ENCODE data around the gene SERPINB7. TPM values are rescaled to one million over a fixed set of nuclear protein-coding genes. Genes with fewer than 3 reads are reported as not detected.
"Not testable (repeated sequence)": the region's sequence is repeated elsewhere in the genome, so short reads cannot be mapped to it uniquely, and the experiment has no call there.

The SERPINB7 gene
- total RNA-seq, 1 experiment from 2014 or later, result not detected

DNA sequence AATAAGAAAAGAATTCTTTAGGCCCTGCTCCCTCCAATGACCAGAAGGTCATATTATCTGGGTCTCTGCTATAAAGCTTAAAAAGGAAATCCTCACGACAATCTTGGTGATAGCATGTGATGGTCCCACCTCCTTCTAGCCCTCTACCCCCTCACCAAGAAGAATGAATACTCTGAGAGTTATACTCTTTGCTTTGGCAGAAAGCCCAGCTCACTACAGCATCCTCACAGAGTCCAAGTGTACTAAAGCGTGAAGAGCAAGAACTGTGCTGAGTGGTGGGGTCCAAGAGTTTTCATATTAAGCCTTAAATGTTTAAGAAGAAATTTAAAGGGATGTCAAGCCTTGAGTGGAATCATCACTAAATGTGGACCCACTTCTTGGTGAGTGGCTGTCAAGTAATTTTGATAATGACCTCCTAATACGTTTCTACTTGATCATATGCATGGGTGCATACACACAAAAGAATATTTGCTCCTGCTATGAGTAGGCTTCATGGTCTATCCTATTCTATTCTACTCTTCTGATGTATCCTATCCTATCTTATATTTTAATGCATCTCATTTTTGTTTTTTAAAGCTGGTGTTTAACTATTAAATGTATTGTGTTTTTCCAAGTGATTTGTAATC lies 16.5 kb upstream of the SERPINB7 start:
- Mint-ChIP-seq H3K27me3 (ENCODE audit: low read depth) (no peaks in the 10 kb centered on the region; the same call in 1 of the 2 replicates), H3K9me3 (peaks cover 23% of the 10 kb centered on the region in 2 experiments), H3K4me1 (no peaks in the 10 kb centered on the region), H3K36me3 (ENCODE audit: insufficient read depth in 1 of 3, low read depth in 3 of 3) (peaks cover 12 to 21% (median 13%) of the 10 kb centered on the region in 3 experiments), H3K27ac (no peak overlapping the region), H3K4me3 (no peak overlapping the region)
- no peak overlapping the region for H3K9ac ChIP-seq (ENCODE audit: extremely low read depth, insufficient read length, low read length)
- no peak overlapping the region for H4K5ac ChIP-seq (ENCODE audit: insufficient read length, low read depth, low read length)
- no peaks in the 10 kb centered on the region for H3K79me2 ChIP-seq (ENCODE audit: insufficient read depth, low read length)
- H4K20me1 ChIP-seq (ENCODE audit: control insufficient read depth, insufficient read depth, insufficient read length), result no peaks in the 10 kb centered on the region
- no peak overlapping the region for H3K18ac ChIP-seq (ENCODE audit: insufficient read length, low read depth, low read length)
- DNase-seq, result no peak
- H3K4me1 ChIP-seq (ENCODE audit: insufficient read depth, low read length), result no peaks in the 10 kb centered on the region
- H3K27ac ChIP-seq (ENCODE audit: insufficient read length, low read depth, low read length), result no peak overlapping the region
- no peak overlapping the region for H3K4me2 ChIP-seq (ENCODE audit: insufficient read depth, insufficient read length, low read length)
- H3K14ac ChIP-seq (ENCODE audit: insufficient read depth, low read length), result no peak overlapping the region
- TF ChIP-seq CTCF (conservative IDR thresholded peaks at IDR 0.05), result no peak
- no peak overlapping the region for H2AK5ac ChIP-seq (ENCODE audit: insufficient read length, low read length)
- WGBS (ENCODE audit: extremely low coverage, insufficient read length, low lambda C conversion rate), result no CpG with 5 or more reads among the region's 3 CpGs
- no peak overlapping the region for H3K4ac ChIP-seq (ENCODE audit: low read depth, low read length)
- H2BK12ac ChIP-seq (ENCODE audit: insufficient read length, low read depth, low read length), result no peak overlapping the region
- no peak overlapping the region for H2BK20ac ChIP-seq (ENCODE audit: low read depth, low read length, poor library complexity, severe bottlenecking)
- no peaks in the 10 kb centered on the region for H3K79me1 ChIP-seq (ENCODE audit: insufficient read depth, low read depth, low read length, poor library complexity, severe bottlenecking)
- H2BK15ac ChIP-seq (ENCODE audit: low read depth, low read length), result no peak overlapping the region
- no peak overlapping the region for H2AFZ ChIP-seq (ENCODE audit: low read length)
- H3K23me2 ChIP-seq (ENCODE audit: insufficient read length, low read depth, low read length, poor library complexity, severe bottlenecking), result no peaks in the 10 kb centered on the region
- H2BK120ac ChIP-seq (ENCODE audit: low read depth, low read length, poor library complexity, severe bottlenecking), result no peak overlapping the region
- no peak overlapping the region for H4K8ac ChIP-seq (replicated peaks; ENCODE audit: insufficient read length, low read depth, low read length)
- no peaks in the 10 kb centered on the region for H3K9me3 ChIP-seq (ENCODE audit: control insufficient read depth, low read depth, low read length)
- H4K91ac ChIP-seq (ENCODE audit: insufficient read length, low read depth, low read length), result no peak overlapping the region
- no peak overlapping the region for H3K56ac ChIP-seq (ENCODE audit: insufficient read length, low read depth, low read length)
- no peak overlapping the region for H3K23ac ChIP-seq (ENCODE audit: insufficient read length, low read depth, low read length)
- H2BK5ac ChIP-seq (ENCODE audit: insufficient read length, low read length), result no peak overlapping the region
- no peak overlapping the region for H3T11ph ChIP-seq (ENCODE audit: low read length)
- no peaks in the 10 kb centered on the region for H3K27me3 ChIP-seq (ENCODE audit: insufficient read depth, low read length)

- not testable (repeated sequence) for H3K23me2 ChIP-seq (ENCODE audit: insufficient read length, low read depth, low read length, poor library complexity, severe bottlenecking); H3K56ac ChIP-seq (ENCODE audit: insufficient read length, low read depth, low read length); H2BK5ac ChIP-seq (ENCODE audit: insufficient read length, low read length); H3K4me1 Mint-ChIP-seq; H4K5ac ChIP-seq (ENCODE audit: insufficient read length, low read depth, low read length); H3K4me2 ChIP-seq (ENCODE audit: insufficient read depth, insufficient read length, low read length); H3K4ac ChIP-seq (ENCODE audit: low read depth, low read length); H3K4me1 ChIP-seq (ENCODE audit: insufficient read depth, low read length); H2AK5ac ChIP-seq (ENCODE audit: insufficient read length, low read length); H3T11ph ChIP-seq (ENCODE audit: low read length); H4K91ac ChIP-seq (ENCODE audit: insufficient read length, low read depth, low read length); H3K14ac ChIP-seq (ENCODE audit: insufficient read depth, low read length); H3K27ac Mint-ChIP-seq; H3K9me3 ChIP-seq (ENCODE audit: control insufficient read depth, low read depth, low read length); H2BK120ac ChIP-seq (ENCODE audit: low read depth, low read length, poor library complexity, severe bottlenecking); H4K20me1 ChIP-seq (ENCODE audit: control insufficient read depth, insufficient read depth, insufficient read length); H3K27me3 Mint-ChIP-seq (ENCODE audit: low read depth); H2BK15ac ChIP-seq (ENCODE audit: low read depth, low read length); H2AFZ ChIP-seq (ENCODE audit: low read length); DNase-seq; H3K23ac ChIP-seq (ENCODE audit: insufficient read length, low read depth, low read length); H3K18ac ChIP-seq (ENCODE audit: insufficient read length, low read depth, low read length); H2BK12ac ChIP-seq (ENCODE audit: insufficient read length, low read depth, low read length); H3K27me3 ChIP-seq (ENCODE audit: insufficient read depth, low read length); H3K9ac ChIP-seq (ENCODE audit: extremely low read depth, insufficient read length, low read length); H3K79me1 ChIP-seq (ENCODE audit: insufficient read depth, low read depth, low read length, poor library complexity, severe bottlenecking); H3K79me2 ChIP-seq (ENCODE audit: insufficient read depth, low read length); H3K27ac ChIP-seq (ENCODE audit: insufficient read length, low read depth, low read length); H4K8ac ChIP-seq (replicated peaks; ENCODE audit: insufficient read length, low read depth, low read length); H2BK20ac ChIP-seq (ENCODE audit: low read depth, low read length, poor library complexity, severe bottlenecking); H3K4me3 Mint-ChIP-seq
- no CpG with 5 or more reads among the region's 2 CpGs for WGBS (ENCODE audit: extremely low coverage, insufficient read length, low lambda C conversion rate)
- Mint-ChIP-seq H3K9me3 (peaks cover 23% of the 10 kb centered on the region in 2 experiments), H3K36me3 (ENCODE audit: insufficient read depth in 1 of 3, low read depth in 3 of 3) (peaks cover 12 to 21% (median 13%) of the 10 kb centered on the region in 3 experiments)
Observed at GRCh38 chr18:63759786-63760185, 15.4 kb upstream of the SERPINB7 start.

Measured in H9 (cell line).